Vagina (tissue), 2 donors: Measurements from ENCODE around the gene CYTH4. TPM values are rescaled to one million over a fixed set of nuclear protein-coding genes. Genes with fewer than 3 reads are reported as not detected.
A peak's percentile ranks its signal among the peaks of the same experiment; 100 is the strongest.

Source experiments
- DNase-seq, 2 donors: peaks; one replicate each; pipeline ENCODE4 v3.0.0-alpha.2; 2017; ENCODE audit errors: extremely low spot score in 2 of 2
- H3K27ac ChIP-seq: fragments of 200-600 bp; sonication (generic); one replicate; pipeline ENCODE4 v1.5.1; 2019
- H3K27me3 ChIP-seq: fragments of 200-600 bp; sonication (generic); one replicate; pipeline ENCODE4 v1.5.1; 2019
- H3K36me3 ChIP-seq, 2 donors: fragments of 200-600 bp; sonication (generic); one replicate each; pipeline ENCODE4 v1.5.1; 2017 to 2019
- H3K4me1 ChIP-seq: fragments of 200-600 bp; sonication (generic); one replicate; pipeline ENCODE4 v1.5.1; 2019
- H3K4me3 ChIP-seq, 2 donors: fragments of 200-600 bp; sonication (generic); 1 replicate in 1 of 2; 2 replicates in 1 of 2; pipeline ENCODE4 v1.5.1; 2016 to 2019
- H3K9me3 ChIP-seq: fragments of 200-600 bp; sonication (generic); one replicate; pipeline ENCODE4 v1.5.1; 2019
- POLR2A ChIP-seq, 2 donors: fragments of 450-650 bp; IDR thresholded peaks; one replicate each; pipeline ENCODE4 v1.6.1; 2017; ENCODE audit warnings: antibody characterized with exemption in 2 of 2, mild to moderate bottlenecking in 2 of 2, moderate library complexity in 2 of 2
- POLR2AphosphoS5 ChIP-seq, 2 donors: sonication (generic); formaldehyde crosslinking; IDR thresholded peaks; one replicate each; pipeline ENCODE4 v1.9.0; 2017; ENCODE audit warnings: antibody characterized with exemption in 2 of 2, mild to moderate bottlenecking in 2 of 2, low read depth in 1 of 2; ENCODE audit not compliant: insufficient read depth in 1 of 2
- intact Hi-C: fragments of 100-400 bp; cut with DNase I; formaldehyde crosslinking; loops from one replicate; pipeline ENCODE4 v1.15.1; 2023
- total RNA-seq: library from RNA; depleted of rRNA; stranded (reverse); fragments of >200 nt; gene quantifications from one replicate; pipeline ENCODE4 v1.2.3, GENCODE V29; 2016
- TF ChIP-seq, protein P1 (sequence below), 3 experiments: fragments of 450-650 bp in 2 of 3; fragments of 200-600 bp in 1 of 3; sonication (generic) in 1 of 3; IDR thresholded peaks; one replicate each; pipeline ENCODE4 v1.5.1; 2017 to 2019; ENCODE audit warnings: antibody characterized with exemption in 3 of 3, mild to moderate bottlenecking in 2 of 3, moderate library complexity in 2 of 3

The CYTH4 gene
- total RNA-seq, 1 donor from 2014 or later: 16.2 TPM

- no peaks in the 10 kb centered on the region for H3K36me3 ChIP-seq
- no peak for DNase-seq
- intact Hi-C loops: no loop called here
- H3K27ac ChIP-seq: no peak overlapping the region
- no peak for TF ChIP-seq POLR2AphosphoS5 (IDR thresholded peaks at IDR 0.05; ENCODE audit: insufficient read depth in 1 of 2, low read depth in 1 of 2)
- TF ChIP-seq, protein P1, sequence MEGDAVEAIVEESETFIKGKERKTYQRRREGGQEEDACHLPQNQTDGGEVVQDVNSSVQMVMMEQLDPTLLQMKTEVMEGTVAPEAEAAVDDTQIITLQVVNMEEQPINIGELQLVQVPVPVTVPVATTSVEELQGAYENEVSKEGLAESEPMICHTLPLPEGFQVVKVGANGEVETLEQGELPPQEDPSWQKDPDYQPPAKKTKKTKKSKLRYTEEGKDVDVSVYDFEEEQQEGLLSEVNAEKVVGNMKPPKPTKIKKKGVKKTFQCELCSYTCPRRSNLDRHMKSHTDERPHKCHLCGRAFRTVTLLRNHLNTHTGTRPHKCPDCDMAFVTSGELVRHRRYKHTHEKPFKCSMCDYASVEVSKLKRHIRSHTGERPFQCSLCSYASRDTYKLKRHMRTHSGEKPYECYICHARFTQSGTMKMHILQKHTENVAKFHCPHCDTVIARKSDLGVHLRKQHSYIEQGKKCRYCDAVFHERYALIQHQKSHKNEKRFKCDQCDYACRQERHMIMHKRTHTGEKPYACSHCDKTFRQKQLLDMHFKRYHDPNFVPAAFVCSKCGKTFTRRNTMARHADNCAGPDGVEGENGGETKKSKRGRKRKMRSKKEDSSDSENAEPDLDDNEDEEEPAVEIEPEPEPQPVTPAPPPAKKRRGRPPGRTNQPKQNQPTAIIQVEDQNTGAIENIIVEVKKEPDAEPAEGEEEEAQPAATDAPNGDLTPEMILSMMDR (IDR thresholded peaks at IDR 0.05): no peak
- no peak for TF ChIP-seq POLR2A (IDR thresholded peaks at IDR 0.05)
- H3K9me3 ChIP-seq: no peaks in the 10 kb centered on the region
- peak overlapping the region; percentile 30 to 32 for H3K4me3 ChIP-seq
- no peaks in the 10 kb centered on the region for H3K4me1 ChIP-seq
- no peaks in the 10 kb centered on the region for H3K27me3 ChIP-seq
Measured at GRCh38 chr22:37284126-37284804, 2.0 kb downstream of the CYTH4 start.

DNA sequence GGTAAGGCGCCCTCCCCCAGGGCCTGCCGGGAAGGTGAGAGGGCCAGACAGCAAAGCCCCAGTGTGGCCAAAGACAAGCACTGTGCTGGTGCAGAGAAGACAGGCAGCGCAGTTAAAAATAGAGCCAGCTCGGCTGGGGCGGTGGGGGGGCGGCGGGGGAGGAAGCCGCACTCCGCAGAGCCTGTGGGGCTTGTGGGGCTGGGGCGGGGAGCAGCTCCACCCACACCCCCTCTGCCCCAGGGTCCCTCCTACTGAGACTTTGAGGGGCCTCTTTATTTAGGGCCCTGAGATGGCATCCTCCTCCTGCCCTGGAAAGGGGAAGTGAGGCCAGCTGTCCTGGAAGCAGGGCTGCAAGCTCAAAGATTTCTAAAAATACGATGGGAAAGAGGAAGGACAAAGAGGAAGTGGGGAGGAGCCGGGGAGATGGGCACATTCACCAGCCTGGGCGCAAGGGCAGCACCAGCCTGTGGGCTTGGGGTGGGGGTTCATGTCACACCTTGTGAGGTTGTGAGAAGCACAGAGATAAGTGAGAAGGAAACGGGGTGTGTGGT, 2.6 kb downstream of the CYTH4 start:
- no peak for TF ChIP-seq POLR2A (IDR thresholded peaks at IDR 0.05)
- peak in 1 of 2 donors; percentile 38 for TF ChIP-seq POLR2AphosphoS5 (IDR thresholded peaks at IDR 0.05; ENCODE audit: insufficient read depth in 1 of 2, low read depth in 1 of 2)
- Histone ChIP-seq H3K27me3 (no peaks in the 10 kb centered on the region), H3K27ac (no peak overlapping the region), H3K36me3 (no peaks in the 10 kb centered on the region), H3K9me3 (no peaks in the 10 kb centered on the region), H3K4me1 (no peaks in the 10 kb centered on the region), H3K4me3 (peak overlapping the region in 1 of 2 donors; percentile 32)
- DNase-seq: no peak
- intact Hi-C loops: no loop called here

- TF ChIP-seq POLR2A (IDR thresholded peaks at IDR 0.05): no peak
- TF ChIP-seq POLR2AphosphoS5 (IDR thresholded peaks at IDR 0.05; ENCODE audit: insufficient read depth in 1 of 2, low read depth in 1 of 2): no peak
- TF ChIP-seq, protein P1 (IDR thresholded peaks at IDR 0.05): no peak
- Histone ChIP-seq H3K36me3 (no peaks in the 10 kb centered on the region), H3K27me3 (no peaks in the 10 kb centered on the region), H3K4me3 (no peak overlapping the region), H3K4me1 (no peaks in the 10 kb centered on the region), H3K9me3 (no peaks in the 10 kb centered on the region), H3K27ac (no peak overlapping the region)
- intact Hi-C loops: no loop called here
- no peak for DNase-seq
Measured at GRCh38 chr22:37285937-37286336, 3.6 kb downstream of the CYTH4 start.

- TF ChIP-seq POLR2A (IDR thresholded peaks at IDR 0.05): no peak
- TF ChIP-seq, protein P1 (IDR thresholded peaks at IDR 0.05): no peak
- no peak for TF ChIP-seq POLR2AphosphoS5 (IDR thresholded peaks at IDR 0.05; ENCODE audit: insufficient read depth in 1 of 2, low read depth in 1 of 2)
- no peaks in the 10 kb centered on the region for H3K27me3 ChIP-seq
- H3K4me3 ChIP-seq: no peak overlapping the region
- no peaks in the 10 kb centered on the region for H3K9me3 ChIP-seq
- no peak for DNase-seq
- no peaks in the 10 kb centered on the region for H3K36me3 ChIP-seq
- H3K4me1 ChIP-seq: no peaks in the 10 kb centered on the region
- H3K27ac ChIP-seq: no peak overlapping the region
- intact Hi-C loops: no loop called here
Measured at GRCh38 chr22:37287550-37287951, 5.2 kb downstream of the CYTH4 start.

DNA sequence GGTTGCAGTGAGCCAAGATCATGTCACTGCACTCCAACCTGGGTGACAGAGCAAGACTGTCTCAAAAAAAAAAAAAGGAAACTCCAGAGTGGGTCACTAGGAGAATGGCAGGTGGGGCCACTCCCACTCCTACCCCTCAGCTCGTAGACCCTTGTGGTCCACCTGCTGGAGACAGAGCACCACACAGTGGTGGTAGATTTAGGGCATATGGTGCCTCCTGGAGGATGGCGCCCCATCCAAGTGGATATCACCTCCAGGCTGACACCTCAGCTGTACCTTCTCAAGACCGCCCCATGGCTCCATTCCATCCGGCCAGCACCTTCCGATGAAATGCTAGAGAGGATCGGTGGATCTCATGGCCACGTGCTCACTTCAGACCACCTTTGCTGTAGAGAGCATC, 6.2 kb downstream of the CYTH4 start:
- DNase-seq: no peak
- Histone ChIP-seq H3K27ac (no peak overlapping the region), H3K4me1 (no peaks in the 10 kb centered on the region), H3K9me3 (no peaks in the 10 kb centered on the region), H3K36me3 (no peaks in the 10 kb centered on the region), H3K27me3 (no peaks in the 10 kb centered on the region), H3K4me3 (no peak overlapping the region)
- intact Hi-C loops: no loop called here
- TF ChIP-seq POLR2A (IDR thresholded peaks at IDR 0.05): no peak
- TF ChIP-seq, protein P1 (IDR thresholded peaks at IDR 0.05): no peak
- no peak for TF ChIP-seq POLR2AphosphoS5 (IDR thresholded peaks at IDR 0.05; ENCODE audit: insufficient read depth in 1 of 2, low read depth in 1 of 2)
